Measurements from ENCODE around the gene CDC42BPA. TPM values are rescaled to one million over a fixed set of nuclear protein-coding genes. Genes with fewer than 3 reads are reported as not detected.

Gene CDC42BPA
- total RNA-seq, 1 experiment from 2014 or later = 11.8 TPM

- no peak for DNase-seq (ENCODE audit: low read depth)
- in situ Hi-C loops (cut with HindIII; ENCODE audit: low pct_unique_long_range_greater_than_20kb, low sequenced_read_pairs) = no loop called here
Measured at GRCh38 chr1:226983992-226984364, 334.3 kb downstream of the CDC42BPA start.

GRCh38 chr1:226983247-226983991 is 334.9 kb downstream of the CDC42BPA start:
- DNase-seq (ENCODE audit: low read depth) = no peak
- in situ Hi-C loops (cut with HindIII; ENCODE audit: low pct_unique_long_range_greater_than_20kb, low sequenced_read_pairs) = no loop called here

- in situ Hi-C loops (cut with HindIII; ENCODE audit: low pct_unique_long_range_greater_than_20kb, low sequenced_read_pairs) = no loop called here
- DNase-seq (ENCODE audit: low read depth) = no peak
Measured at GRCh38 chr1:226982451-226983177, 335.7 kb downstream of the CDC42BPA start.

GRCh38 chr1:226981838-226982237 is 336.5 kb downstream of the CDC42BPA start:
- in situ Hi-C loops (cut with HindIII; ENCODE audit: low pct_unique_long_range_greater_than_20kb, low sequenced_read_pairs) = no loop called here

GRCh38 chr1:226981386-226981817 is 336.9 kb downstream of the CDC42BPA start:
- in situ Hi-C loops (cut with HindIII; ENCODE audit: low pct_unique_long_range_greater_than_20kb, low sequenced_read_pairs) = no loop called here
- DNase-seq (ENCODE audit: low read depth) = no peak

More at GRCh38 chr1:226981838-226982237, 336.5 kb downstream of the CDC42BPA start:
- DNase-seq (ENCODE audit: low read depth) = no peak

- in situ Hi-C loops (cut with HindIII; ENCODE audit: low pct_unique_long_range_greater_than_20kb, low sequenced_read_pairs) = no loop called here
- DNase-seq (ENCODE audit: low read depth) = no peak
Measured at GRCh38 chr1:226980565-226981385, 337.5 kb downstream of the CDC42BPA start.

GRCh38 chr1:226980122-226980560 is 338.2 kb downstream of the CDC42BPA start:
- in situ Hi-C loops (cut with HindIII; ENCODE audit: low pct_unique_long_range_greater_than_20kb, low sequenced_read_pairs) = no loop called here
- no peak for DNase-seq (ENCODE audit: low read depth)

GRCh38 chr1:226979517-226980121 is 338.7 kb downstream of the CDC42BPA start:
- in situ Hi-C loops (cut with HindIII; ENCODE audit: low pct_unique_long_range_greater_than_20kb, low sequenced_read_pairs) = no loop called here
- DNase-seq (ENCODE audit: low read depth) = no peak

- no peak for DNase-seq (ENCODE audit: low read depth)
- in situ Hi-C loops (cut with HindIII; ENCODE audit: low pct_unique_long_range_greater_than_20kb, low sequenced_read_pairs) = no loop called here
Measured at GRCh38 chr1:226979115-226979516, 339.2 kb downstream of the CDC42BPA start.

- in situ Hi-C loops (cut with HindIII; ENCODE audit: low pct_unique_long_range_greater_than_20kb, low sequenced_read_pairs) = no loop called here
- no peak for DNase-seq (ENCODE audit: low read depth)
Measured at GRCh38 chr1:226978432-226979114, 339.7 kb downstream of the CDC42BPA start.

GRCh38 chr1:226977643-226978431 is 340.5 kb downstream of the CDC42BPA start:
- in situ Hi-C loops (cut with HindIII; ENCODE audit: low pct_unique_long_range_greater_than_20kb, low sequenced_read_pairs) = no loop called here
- DNase-seq (ENCODE audit: low read depth) = no peak

- DNase-seq (ENCODE audit: low read depth) = no peak
- in situ Hi-C loops (cut with HindIII; ENCODE audit: low pct_unique_long_range_greater_than_20kb, low sequenced_read_pairs) = no loop called here
Measured at GRCh38 chr1:226976978-226977642, 341.2 kb downstream of the CDC42BPA start.

GRCh38 chr1:226976276-226976977 is 341.9 kb downstream of the CDC42BPA start:
- in situ Hi-C loops (cut with HindIII; ENCODE audit: low pct_unique_long_range_greater_than_20kb, low sequenced_read_pairs) = no loop called here
- DNase-seq (ENCODE audit: low read depth) = no peak

- in situ Hi-C loops (cut with HindIII; ENCODE audit: low pct_unique_long_range_greater_than_20kb, low sequenced_read_pairs) = no loop called here
- no peak for DNase-seq (ENCODE audit: low read depth)
Measured at GRCh38 chr1:226975259-226976250, 342.7 kb downstream of the CDC42BPA start.
